Posterior vena cava (tissue), 2 donors: ENCODE measurements around the gene WIZ. TPM values are rescaled to one million over a fixed set of nuclear protein-coding genes. Genes with fewer than 3 reads are reported as not detected.

Experiments used
- microRNA-seq, 2 donors: library from miRNA; unstranded; fragments of <30 nt; microRNA quantifications; one replicate each; pipeline ENCODE4 v1.2.0, GENCODE V29; 2020 to 2021; ENCODE audit warnings: borderline microRNAs expressed in 2 of 2
- total RNA-seq, 2 donors: library from RNA; stranded (reverse); fragmentation: NEBNext Ultra II Directional; extraction: Animal tissue kit (Norgen Biotek cat#: 25700); gene quantifications; one replicate each; pipeline ENCODE4 v1.2.1, GENCODE V29; 2021
- donor health status: DM: yes; HTN: yes; CAD: no.
- donor health status: DM: yes; HTN: yes; CAD: no.

WIZ gene
- total RNA-seq, 2 donors from 2014 or later, result 33.2 to 44.2 TPM

Small RNA genes within 50 kb of the gene (microRNA-seq; reads per million reads assigned to microRNA genes)
- gene MIR1470, result 0 reads per million in 2 donors

Other genes starting within 250 kb of the WIZ start
- 100 to 1,000 TPM; 164 to 165 TPM for gene NOTCH3, start 249.0 kb downstream of the WIZ start, total RNA-seq
- under 1 TPM; 0.48 to 0.51 TPM for gene EPHX3, start 217.5 kb downstream of the WIZ start, total RNA-seq
- 10 to 100 TPM; 77.5 to 89.6 TPM for gene BRD4, start 117.4 kb downstream of the WIZ start, total RNA-seq
- 10 to 100 TPM; 24.2 to 33.6 TPM for gene AKAP8, start 70.2 kb downstream of the WIZ start, total RNA-seq
- 10 to 100 TPM; 52.6 to 65.7 TPM for gene AKAP8L, start 31.0 kb downstream of the WIZ start, total RNA-seq
- 1 to 10 TPM; 2.3 to 3.7 TPM for gene RASAL3, start 14.6 kb upstream of the WIZ start, total RNA-seq
- gene PGLYRP2, start 29.5 kb upstream of the WIZ start, total RNA-seq, result not detected
- gene CYP4F22, start 58.6 kb upstream of the WIZ start, total RNA-seq, result not detected
- gene CYP4F8, start 165.3 kb upstream of the WIZ start, total RNA-seq, result not detected
- gene CYP4F3, start 190.9 kb upstream of the WIZ start, total RNA-seq, result under 1 TPM; 0.29 to 0.79 TPM
- gene CYP4F12, start 223.1 kb upstream of the WIZ start, total RNA-seq, result 1 to 10 TPM; 2.6 to 7.6 TPM